Measurements from ENCODE around the gene CCDC90B.
"Not testable (repeated sequence)": the region's sequence is repeated elsewhere in the genome, so short reads cannot be mapped to it uniquely, and the experiment has no call there.

CCDC90B gene

DNA sequence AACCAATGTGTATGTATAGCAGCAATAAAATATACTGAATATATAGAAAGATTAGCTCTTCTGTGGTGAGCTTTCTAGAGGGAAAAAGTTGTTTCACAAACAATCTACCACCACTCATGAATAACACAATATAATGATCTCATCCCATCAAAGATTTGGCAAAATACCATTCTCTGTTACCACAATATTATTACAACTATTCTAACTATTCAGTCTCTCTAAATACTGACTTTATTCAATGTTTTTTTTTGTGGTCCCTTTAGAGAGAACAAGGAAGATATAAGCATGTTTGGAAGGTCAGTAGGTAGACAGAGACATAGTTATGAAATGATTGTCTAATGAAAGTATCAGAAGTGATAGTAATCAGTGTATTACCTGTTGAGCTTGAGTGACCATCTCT, 7.8 kb downstream of the CCDC90B start:
- no peak overlapping the region for H3K4me3 Mint-ChIP-seq
- no peak overlapping the region for H3K27ac Mint-ChIP-seq
- H3K9me3 Mint-ChIP-seq: no peaks in the 10 kb centered on the region
- no peak for DNase-seq
- H3K27me3 Mint-ChIP-seq: no peaks in the 10 kb centered on the region
- peaks cover 61% of the 10 kb centered on the region for H3K36me3 Mint-ChIP-seq (ENCODE audit: insufficient read depth)
- ATAC-seq (replicated peaks): no peak
- H3K4me1 Mint-ChIP-seq (ENCODE audit: low read depth in 2 of 2): peaks cover 13 to 17% of the 10 kb centered on the region in 2 donors

DNA sequence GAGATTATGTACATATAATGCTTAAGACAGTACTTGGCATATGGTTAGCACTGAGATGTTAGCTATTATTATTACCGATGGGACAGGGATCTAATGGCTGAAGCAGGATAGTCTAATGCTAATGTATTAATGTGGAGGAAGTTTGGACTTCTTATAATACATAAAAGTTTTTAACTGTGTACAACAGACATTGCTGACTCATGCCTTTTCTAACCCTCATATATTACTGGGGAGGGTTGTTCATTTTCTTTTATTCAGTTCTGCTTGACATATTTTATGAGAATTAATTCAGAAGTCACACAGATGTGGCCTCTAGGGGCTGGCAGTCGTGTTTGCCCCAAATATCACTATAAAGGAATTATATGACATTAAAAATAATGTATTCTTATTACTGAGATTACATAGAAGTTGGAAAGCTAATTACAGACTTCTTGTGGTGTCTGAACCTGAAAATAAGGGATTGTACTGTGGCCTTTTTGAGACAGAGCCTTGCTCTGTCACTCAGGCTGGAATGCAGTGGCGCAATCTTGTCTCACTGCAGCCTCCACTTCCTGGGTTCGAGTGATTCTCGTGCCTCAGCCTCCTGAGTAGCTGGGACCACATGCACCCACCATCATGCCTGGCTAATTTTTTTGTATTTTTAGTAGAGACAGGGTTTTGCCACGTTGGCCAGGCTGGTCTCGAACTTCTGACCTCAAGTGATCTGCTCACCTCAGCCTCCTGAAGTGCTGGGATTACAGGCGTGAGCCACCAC, 10.1 kb downstream of the CCDC90B start:
- no peaks in the 10 kb centered on the region for H3K27me3 Mint-ChIP-seq
- H3K36me3 Mint-ChIP-seq (ENCODE audit: insufficient read depth): peaks cover 76% of the 10 kb centered on the region
- H3K4me1 Mint-ChIP-seq (ENCODE audit: low read depth in 2 of 2): peaks cover 3 to 6% of the 10 kb centered on the region in 2 donors

GRCh38 chr11:83272627-83273026, 13.5 kb downstream of the CCDC90B start:
- Mint-ChIP-seq H3K27ac (no peak overlapping the region), H3K4me3 (no peak overlapping the region), H3K4me1 (ENCODE audit: low read depth in 2 of 2) (peaks cover 10 to 21% of the 10 kb centered on the region in 2 donors), H3K9me3 (no peaks in the 10 kb centered on the region), H3K27me3 (no peaks in the 10 kb centered on the region), H3K36me3 (ENCODE audit: insufficient read depth) (peaks cover 54% of the 10 kb centered on the region)
- no peak for ATAC-seq (replicated peaks)
- no peak for DNase-seq

More for the DNA sequence above, 10.1 kb downstream of the CCDC90B start:
- Mint-ChIP-seq H3K9me3 (no peaks in the 10 kb centered on the region), H3K27ac (no peak overlapping the region), H3K4me3 (no peak overlapping the region)
- DNase-seq: no peak
- ATAC-seq (replicated peaks): no peak

- ATAC-seq (replicated peaks); H3K9me3 Mint-ChIP-seq; H3K4me3 Mint-ChIP-seq; H3K27ac Mint-ChIP-seq; DNase-seq; H3K27me3 Mint-ChIP-seq: not testable (repeated sequence)
- H3K36me3 Mint-ChIP-seq (ENCODE audit: insufficient read depth): peaks cover 50% of the 10 kb centered on the region
- H3K4me1 Mint-ChIP-seq (ENCODE audit: low read depth in 2 of 2): peaks cover 10 to 21% of the 10 kb centered on the region in 2 donors
These were observed 14.4 kb downstream of the CCDC90B start for GRCh38 chr11:83271734-83272133.

- H3K9me3 Mint-ChIP-seq; DNase-seq; H3K4me3 Mint-ChIP-seq; H3K27me3 Mint-ChIP-seq; ATAC-seq (replicated peaks): not testable (repeated sequence)
- peak overlapping the region in 1 of 2 donors; percentile 47 for H3K27ac Mint-ChIP-seq
- peaks cover 10 to 21% of the 10 kb centered on the region in 2 donors for H3K4me1 Mint-ChIP-seq (ENCODE audit: low read depth in 2 of 2)
- H3K36me3 Mint-ChIP-seq (ENCODE audit: insufficient read depth): peaks cover 60% of the 10 kb centered on the region
These were observed 17.1 kb downstream of the CCDC90B start for GRCh38 chr11:83269080-83269479.

DNA sequence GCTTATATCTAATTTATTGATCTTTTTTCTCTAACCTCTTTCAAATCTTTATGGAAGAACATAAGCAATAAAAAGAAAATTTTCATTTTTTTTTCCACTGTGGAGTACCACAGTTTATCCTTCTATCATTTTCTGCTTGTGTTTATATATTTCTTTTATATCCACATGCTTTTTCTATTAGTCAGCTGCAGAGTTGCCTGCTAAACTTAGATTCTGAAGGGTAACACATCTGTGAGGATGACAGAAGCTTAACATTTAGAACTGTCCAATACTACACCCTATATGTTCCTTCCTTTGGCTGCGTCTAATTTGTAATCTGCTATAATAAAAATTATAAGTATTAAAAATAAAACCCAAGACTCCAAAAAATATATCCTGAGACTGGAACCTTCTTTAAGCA, 20.8 kb downstream of the CCDC90B start:
- no peak overlapping the region for H3K27ac Mint-ChIP-seq
- no peak overlapping the region for H3K4me3 Mint-ChIP-seq
- H3K9me3 Mint-ChIP-seq: no peaks in the 10 kb centered on the region
- H3K27me3 Mint-ChIP-seq: no peaks in the 10 kb centered on the region
- peaks cover 54% of the 10 kb centered on the region for H3K36me3 Mint-ChIP-seq (ENCODE audit: insufficient read depth)
- DNase-seq (no peak), ATAC-seq (replicated peaks) (no peak)
- peaks cover 8 to 18% of the 10 kb centered on the region in 2 donors for H3K4me1 Mint-ChIP-seq (ENCODE audit: low read depth in 2 of 2)

DNA sequence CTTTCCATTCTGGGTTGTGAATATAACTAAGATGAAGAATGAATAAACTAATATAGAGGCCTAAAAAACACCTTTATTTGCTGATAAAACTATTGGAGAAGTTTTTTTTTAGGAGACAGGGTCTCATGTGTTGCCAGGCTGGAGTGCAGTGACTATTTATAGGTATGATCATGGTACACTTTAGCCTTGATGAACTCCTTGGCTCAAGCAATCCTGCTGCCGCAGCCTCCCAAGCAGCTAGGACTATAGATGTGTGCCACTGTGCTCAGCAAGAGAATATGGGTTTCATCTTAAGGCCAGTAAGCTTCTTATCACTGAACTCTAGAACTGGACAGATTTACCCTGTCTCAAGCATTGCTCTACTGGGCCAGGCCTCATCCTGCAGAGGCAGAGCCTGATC, 26.6 kb downstream of the CCDC90B start:
- no peaks in the 10 kb centered on the region for H3K27me3 Mint-ChIP-seq
- ATAC-seq (replicated peaks) (no peak), DNase-seq (no peak)
- no peak overlapping the region for H3K4me3 Mint-ChIP-seq
- peaks cover 27% of the 10 kb centered on the region for H3K36me3 Mint-ChIP-seq (ENCODE audit: insufficient read depth)
- no peaks in the 10 kb centered on the region for H3K9me3 Mint-ChIP-seq
- H3K4me1 Mint-ChIP-seq (ENCODE audit: low read depth in 2 of 2): no peaks in the 10 kb centered on the region
- peak overlapping the region in 1 of 2 donors; percentile 60 for H3K27ac Mint-ChIP-seq

DNA sequence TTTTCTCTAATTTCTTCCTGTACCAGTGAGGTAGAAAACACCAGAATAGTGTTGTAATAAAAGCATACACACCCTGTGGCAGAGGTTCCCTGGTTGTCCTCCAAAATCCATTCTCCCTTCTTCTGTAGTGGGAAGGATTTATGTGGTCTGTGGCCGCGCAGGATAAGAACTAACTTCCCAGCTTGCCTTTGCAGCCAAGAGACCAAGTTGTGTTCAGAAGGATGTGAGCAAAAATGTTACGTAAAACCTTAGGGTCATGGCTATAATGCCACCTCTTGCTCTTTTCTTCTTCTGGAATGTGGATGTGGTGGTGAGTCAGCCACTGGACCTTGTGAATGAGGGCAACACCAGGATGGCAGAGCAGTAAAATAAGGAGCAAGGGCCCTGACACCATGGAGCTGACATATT, 28.4 kb downstream of the CCDC90B start:
- no peak for DNase-seq
- ATAC-seq (replicated peaks): no peak
- peak overlapping the region in 1 of 2 donors; percentile 81 for H3K27ac Mint-ChIP-seq

GRCh38 chr11:83256602-83257340, 29.4 kb downstream of the CCDC90B start:
- Mint-ChIP-seq H3K4me1 (ENCODE audit: low read depth in 2 of 2) (no peaks in the 10 kb centered on the region), H3K4me3 (no peak overlapping the region), H3K27ac (peak overlapping the region; percentile 36 to 81), H3K36me3 (ENCODE audit: insufficient read depth) (peaks cover 15% of the 10 kb centered on the region), H3K9me3 (no peaks in the 10 kb centered on the region), H3K27me3 (no peaks in the 10 kb centered on the region)
- ATAC-seq (replicated peaks) (no peak), DNase-seq (no peak)

More for the DNA sequence above, 28.4 kb downstream of the CCDC90B start:
- Mint-ChIP-seq H3K4me1 (ENCODE audit: low read depth in 2 of 2) (no peaks in the 10 kb centered on the region), H3K9me3 (no peaks in the 10 kb centered on the region), H3K4me3 (no peak overlapping the region), H3K36me3 (ENCODE audit: insufficient read depth) (peaks cover 15% of the 10 kb centered on the region), H3K27me3 (no peaks in the 10 kb centered on the region)

GRCh38 chr11:83255366-83255765, 30.8 kb downstream of the CCDC90B start:
- ATAC-seq (replicated peaks) (no peak), DNase-seq (no peak)
- Mint-ChIP-seq H3K4me1 (ENCODE audit: low read depth in 2 of 2) (no peaks in the 10 kb centered on the region), H3K36me3 (ENCODE audit: insufficient read depth) (peaks cover 8% of the 10 kb centered on the region), H3K4me3 (no peak overlapping the region), H3K9me3 (no peaks in the 10 kb centered on the region), H3K27me3 (no peaks in the 10 kb centered on the region), H3K27ac (peak overlapping the region in 1 of 2 donors; percentile 23)

DNA sequence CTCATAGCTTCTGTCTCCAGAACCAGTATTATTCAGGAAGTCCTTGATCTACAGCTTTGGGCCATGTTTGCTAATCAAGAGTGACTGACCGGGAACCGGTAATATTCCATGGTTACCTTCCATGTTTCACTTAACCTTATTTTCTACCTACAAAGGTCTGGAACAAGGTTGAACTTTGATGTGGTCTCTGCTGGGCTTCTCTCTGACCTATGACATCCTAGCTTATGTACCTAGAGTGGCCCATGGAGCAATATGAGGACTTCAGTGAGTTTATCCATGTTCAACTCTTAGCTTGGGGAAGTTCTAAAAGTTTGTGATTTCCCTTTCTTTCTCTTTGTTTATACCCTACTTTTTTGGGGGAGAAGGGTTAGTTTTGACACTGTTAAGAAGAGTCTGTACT, 33.2 kb downstream of the CCDC90B start:
- H3K27me3 Mint-ChIP-seq: no peaks in the 10 kb centered on the region

DNA sequence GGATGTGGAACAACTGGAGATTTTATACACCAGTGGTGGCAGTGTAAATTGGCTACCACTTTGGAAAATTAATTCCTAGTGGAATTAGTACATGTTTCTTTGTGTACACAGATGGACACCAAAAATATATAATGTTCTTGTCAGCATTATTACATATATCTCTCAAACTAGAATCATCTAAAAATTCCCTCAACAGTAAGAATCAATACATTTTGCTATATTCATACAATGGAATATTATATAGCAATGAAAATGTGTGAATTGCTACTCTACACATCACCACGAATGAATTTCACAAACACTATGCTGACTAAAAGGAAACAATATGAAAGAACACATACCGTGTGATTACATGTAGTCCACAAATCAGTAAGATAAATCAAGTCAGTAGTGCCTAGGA, 33.9 kb downstream of the CCDC90B start:
- ATAC-seq (replicated peaks): no peak
- H3K27ac Mint-ChIP-seq: no peak overlapping the region
- no peak overlapping the region for H3K4me3 Mint-ChIP-seq
- H3K9me3 Mint-ChIP-seq: no peaks in the 10 kb centered on the region
- H3K27me3 Mint-ChIP-seq: no peaks in the 10 kb centered on the region
- H3K4me1 Mint-ChIP-seq (ENCODE audit: low read depth in 2 of 2): no peaks in the 10 kb centered on the region
- H3K36me3 Mint-ChIP-seq (ENCODE audit: insufficient read depth): peaks cover 3% of the 10 kb centered on the region
- no peak for DNase-seq

More for the DNA sequence above, 33.2 kb downstream of the CCDC90B start:
- H3K4me3 Mint-ChIP-seq: no peak overlapping the region
- H3K4me1 Mint-ChIP-seq (ENCODE audit: low read depth in 2 of 2): no peaks in the 10 kb centered on the region
- DNase-seq: no peak
- H3K9me3 Mint-ChIP-seq: no peaks in the 10 kb centered on the region
- H3K27ac Mint-ChIP-seq: no peak overlapping the region
- H3K36me3 Mint-ChIP-seq (ENCODE audit: insufficient read depth): peaks cover 3% of the 10 kb centered on the region
- no peak for ATAC-seq (replicated peaks)

- H3K4me1 Mint-ChIP-seq (ENCODE audit: low read depth in 2 of 2): no peaks in the 10 kb centered on the region
- DNase-seq (peak in 1 of 3 experiments; percentile 11), ATAC-seq (replicated peaks) (peak; percentile 77)
- H3K36me3 Mint-ChIP-seq (ENCODE audit: insufficient read depth): no peaks in the 10 kb centered on the region
- H3K4me3 Mint-ChIP-seq: no peak overlapping the region
- H3K27me3 Mint-ChIP-seq: no peaks in the 10 kb centered on the region
- no peaks in the 10 kb centered on the region for H3K9me3 Mint-ChIP-seq
- H3K27ac Mint-ChIP-seq: no peak overlapping the region
These were observed 36.1 kb downstream of the CCDC90B start for GRCh38 chr11:83249972-83250593.

Data from effector memory CD8-positive, alpha-beta T cell (primary cell).